ENCODE measurements around the gene DDX11. TPM values are rescaled to one million over a fixed set of nuclear protein-coding genes. Genes with fewer than 3 reads are reported as not detected.
A peak's percentile ranks its signal among the peaks of the same experiment; 100 is the strongest.
"Not testable (repeated sequence)": the region's sequence is repeated elsewhere in the genome, so short reads cannot be mapped to it uniquely, and the experiment has no call there.

The DDX11 gene
- total RNA-seq, 1 donor = 15.9 TPM

DNA sequence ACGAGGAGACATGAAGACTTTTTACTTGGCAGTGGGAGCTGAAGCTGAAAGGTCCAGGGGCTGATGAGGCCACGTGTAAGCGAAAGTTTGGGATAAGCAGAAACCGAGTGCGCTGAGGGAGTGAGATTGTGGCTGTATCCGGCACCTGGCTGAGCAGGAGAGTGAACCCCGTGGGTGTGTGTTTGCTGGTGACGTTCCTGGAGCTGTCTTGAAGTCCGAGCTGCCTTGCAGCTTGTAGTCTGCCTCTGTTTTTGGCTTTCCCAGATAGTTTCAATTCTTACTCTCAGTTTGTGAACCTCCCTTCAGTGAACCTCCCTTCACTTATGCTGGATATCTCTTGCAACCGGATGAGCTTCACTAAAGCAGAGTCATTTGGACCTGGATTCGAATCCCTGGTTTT, 2.5 kb downstream of the DDX11 start:
- not testable (repeated sequence) for H4K20me1 ChIP-seq (ENCODE audit: insufficient read depth, low read length); H3K36me3 ChIP-seq (ENCODE audit: insufficient read depth, low read length); H2AFZ ChIP-seq (ENCODE audit: low read length); H3K4me3 ChIP-seq (ENCODE audit: insufficient read depth, low read length); DNase-seq (ENCODE audit: insufficient read length, low spot score, missing footprints); H3K9me3 ChIP-seq (ENCODE audit: low read depth, low read length); H3K27me3 ChIP-seq (ENCODE audit: insufficient read depth, low read length); H3K4me2 ChIP-seq (ENCODE audit: insufficient read depth, low read length); H3K27ac ChIP-seq (ENCODE audit: low read depth, low read length)
- peaks cover 16% of the 10 kb centered on the region for H3K79me2 ChIP-seq (ENCODE audit: insufficient read depth, low read length)
- H3K4me1 ChIP-seq (ENCODE audit: insufficient read depth, low read length) = peaks cover 14% of the 10 kb centered on the region

DNA sequence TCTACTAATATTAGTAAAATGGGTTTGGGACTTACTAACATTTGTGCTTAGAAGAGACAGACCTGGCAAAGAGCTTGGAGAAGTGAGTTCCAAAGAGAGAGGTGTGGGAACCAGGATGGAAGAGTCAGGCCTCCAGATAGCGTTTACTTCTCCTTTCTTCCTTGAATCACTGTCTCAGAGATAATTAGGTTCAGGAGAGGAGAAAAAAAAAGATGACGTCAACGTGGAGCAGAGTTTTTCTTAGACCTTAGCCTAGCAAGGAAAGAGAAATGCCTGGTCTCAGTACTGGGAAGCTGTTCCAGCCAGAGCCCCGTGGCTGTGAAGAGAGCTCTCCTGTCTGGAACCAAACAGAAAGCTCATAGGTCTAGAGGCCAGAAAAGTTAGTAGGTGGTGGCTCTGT, 3.4 kb downstream of the DDX11 start:
- H3K36me3 ChIP-seq (ENCODE audit: insufficient read depth, low read length); H3K4me2 ChIP-seq (ENCODE audit: insufficient read depth, low read length); H3K4me3 ChIP-seq (ENCODE audit: insufficient read depth, low read length); H3K9me3 ChIP-seq (ENCODE audit: low read depth, low read length); H3K27me3 ChIP-seq (ENCODE audit: insufficient read depth, low read length); H2AFZ ChIP-seq (ENCODE audit: low read length); DNase-seq (ENCODE audit: insufficient read length, low spot score, missing footprints); H3K27ac ChIP-seq (ENCODE audit: low read depth, low read length); H4K20me1 ChIP-seq (ENCODE audit: insufficient read depth, low read length): not testable (repeated sequence)
- peaks cover 17% of the 10 kb centered on the region for H3K79me2 ChIP-seq (ENCODE audit: insufficient read depth, low read length)
- peaks cover 14% of the 10 kb centered on the region for H3K4me1 ChIP-seq (ENCODE audit: insufficient read depth, low read length)

DNA sequence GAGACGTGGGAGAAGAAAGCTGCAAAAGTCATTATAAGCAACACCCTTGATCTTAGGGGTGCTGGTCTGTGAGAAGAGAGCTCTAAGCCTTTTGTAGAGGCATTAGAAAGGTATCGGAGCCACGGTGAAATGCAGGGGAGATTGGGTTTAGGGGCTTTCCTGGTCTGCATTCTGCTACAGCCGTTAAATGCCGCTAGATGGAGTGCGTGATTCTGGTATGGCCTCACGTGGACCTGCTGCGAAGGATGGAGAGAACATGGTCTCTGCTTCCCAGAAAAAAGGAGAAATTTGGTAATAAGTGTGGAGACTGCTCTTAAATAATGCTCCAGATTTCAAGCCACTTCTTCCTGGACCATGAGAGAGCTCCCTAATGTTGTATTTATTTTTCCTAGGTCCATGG, 4.3 kb downstream of the DDX11 start:
- not testable (repeated sequence) for H3K4me3 ChIP-seq (ENCODE audit: insufficient read depth, low read length); H4K20me1 ChIP-seq (ENCODE audit: insufficient read depth, low read length); H3K9me3 ChIP-seq (ENCODE audit: low read depth, low read length); H3K36me3 ChIP-seq (ENCODE audit: insufficient read depth, low read length); H3K27me3 ChIP-seq (ENCODE audit: insufficient read depth, low read length)
- Histone ChIP-seq H3K27ac (ENCODE audit: low read depth, low read length) (peak overlapping the region; percentile 78), H2AFZ (ENCODE audit: low read length) (peak overlapping the region; percentile 77), H3K4me1 (ENCODE audit: insufficient read depth, low read length) (peaks cover 14% of the 10 kb centered on the region), H3K79me2 (ENCODE audit: insufficient read depth, low read length) (peaks cover 17% of the 10 kb centered on the region), H3K4me2 (ENCODE audit: insufficient read depth, low read length) (peak overlapping the region; percentile 70)
- peak; percentile 80 for DNase-seq (ENCODE audit: insufficient read length, low spot score, missing footprints)

DNA sequence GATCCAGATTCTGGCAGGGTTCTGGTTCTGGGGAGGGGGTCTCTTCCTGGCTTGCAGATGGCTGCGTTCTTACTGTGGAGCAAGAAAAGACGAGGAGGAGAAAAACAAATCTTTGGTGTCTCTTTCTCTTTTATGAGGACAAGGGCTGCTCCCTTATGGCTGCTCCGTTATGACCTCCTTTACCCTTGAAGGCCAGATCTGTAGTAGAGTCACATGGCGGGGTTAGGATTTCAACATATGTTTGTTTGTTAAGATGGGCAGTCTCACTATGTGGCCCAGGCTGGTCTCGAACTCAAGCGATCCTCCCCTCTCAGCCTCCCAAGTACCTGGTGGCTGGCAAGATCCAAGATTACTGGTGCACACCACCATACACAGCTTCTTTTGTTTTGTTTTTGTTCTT, 5.8 kb downstream of the DDX11 start:
- not testable (repeated sequence) for DNase-seq (ENCODE audit: insufficient read length, low spot score, missing footprints); H3K4me2 ChIP-seq (ENCODE audit: insufficient read depth, low read length); H3K4me3 ChIP-seq (ENCODE audit: insufficient read depth, low read length); H3K27me3 ChIP-seq (ENCODE audit: insufficient read depth, low read length); H2AFZ ChIP-seq (ENCODE audit: low read length); H4K20me1 ChIP-seq (ENCODE audit: insufficient read depth, low read length); H3K36me3 ChIP-seq (ENCODE audit: insufficient read depth, low read length); H3K27ac ChIP-seq (ENCODE audit: low read depth, low read length); H3K9me3 ChIP-seq (ENCODE audit: low read depth, low read length)
- Histone ChIP-seq H3K79me2 (ENCODE audit: insufficient read depth, low read length) (peaks cover 17% of the 10 kb centered on the region), H3K4me1 (ENCODE audit: insufficient read depth, low read length) (peaks cover 12% of the 10 kb centered on the region)

DNA sequence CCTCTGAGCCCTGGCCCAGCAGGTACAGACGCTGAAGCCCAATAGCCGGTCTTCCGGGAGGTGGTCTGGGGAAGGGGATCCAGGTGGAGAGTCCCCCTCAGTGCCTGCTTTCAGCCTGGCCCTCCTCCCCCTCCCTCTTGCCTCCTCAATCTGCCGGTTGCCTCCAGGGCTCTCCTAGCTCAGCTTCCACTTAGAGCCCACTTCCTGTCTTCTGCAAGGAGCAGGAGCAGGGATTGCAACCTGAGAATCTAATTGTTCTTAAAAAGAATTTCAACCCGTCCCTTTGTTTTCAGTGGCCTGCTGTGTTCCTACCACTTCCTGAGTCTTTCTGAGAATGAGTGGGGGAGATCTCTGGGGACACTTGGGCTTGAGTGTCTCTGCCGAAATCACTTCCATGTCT, 6.6 kb downstream of the DDX11 start:
- peak overlapping the region; percentile 51 for H2AFZ ChIP-seq (ENCODE audit: low read length)
- H3K4me3 ChIP-seq (ENCODE audit: insufficient read depth, low read length); H4K20me1 ChIP-seq (ENCODE audit: insufficient read depth, low read length); DNase-seq (ENCODE audit: insufficient read length, low spot score, missing footprints); H3K27ac ChIP-seq (ENCODE audit: low read depth, low read length); H3K36me3 ChIP-seq (ENCODE audit: insufficient read depth, low read length); H3K4me2 ChIP-seq (ENCODE audit: insufficient read depth, low read length); H3K27me3 ChIP-seq (ENCODE audit: insufficient read depth, low read length); H3K4me1 ChIP-seq (ENCODE audit: insufficient read depth, low read length); H3K9me3 ChIP-seq (ENCODE audit: low read depth, low read length): not testable (repeated sequence)
- H3K79me2 ChIP-seq (ENCODE audit: insufficient read depth, low read length) = peaks cover 15% of the 10 kb centered on the region

DNA sequence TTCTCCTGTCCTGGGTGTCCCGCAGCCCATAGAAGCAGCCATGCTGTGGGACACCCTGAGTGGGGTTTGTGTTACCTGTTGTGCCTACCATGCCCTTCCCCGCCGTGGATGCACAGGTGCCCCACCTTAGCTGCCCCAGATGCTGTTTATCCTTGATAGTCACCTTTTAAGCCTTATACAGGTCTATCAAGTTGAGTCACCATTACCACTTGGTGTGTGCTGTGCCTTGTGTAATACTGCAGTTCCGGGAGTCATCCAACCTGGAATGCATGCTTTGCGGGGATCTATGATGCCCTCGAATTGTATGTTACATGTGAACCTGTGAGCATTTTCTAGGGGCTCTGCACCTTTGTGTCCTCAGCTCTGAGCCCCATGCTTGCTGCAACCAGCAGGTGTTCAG, 7.6 kb downstream of the DDX11 start:
- H3K36me3 ChIP-seq (ENCODE audit: insufficient read depth, low read length); H3K27ac ChIP-seq (ENCODE audit: low read depth, low read length); H3K4me1 ChIP-seq (ENCODE audit: insufficient read depth, low read length); H3K4me3 ChIP-seq (ENCODE audit: insufficient read depth, low read length); H3K79me2 ChIP-seq (ENCODE audit: insufficient read depth, low read length); H4K20me1 ChIP-seq (ENCODE audit: insufficient read depth, low read length); H3K27me3 ChIP-seq (ENCODE audit: insufficient read depth, low read length); H3K4me2 ChIP-seq (ENCODE audit: insufficient read depth, low read length); H3K9me3 ChIP-seq (ENCODE audit: low read depth, low read length); H2AFZ ChIP-seq (ENCODE audit: low read length): not testable (repeated sequence)
- DNase-seq (ENCODE audit: insufficient read length, low spot score, missing footprints) = peak; percentile 29

DNA sequence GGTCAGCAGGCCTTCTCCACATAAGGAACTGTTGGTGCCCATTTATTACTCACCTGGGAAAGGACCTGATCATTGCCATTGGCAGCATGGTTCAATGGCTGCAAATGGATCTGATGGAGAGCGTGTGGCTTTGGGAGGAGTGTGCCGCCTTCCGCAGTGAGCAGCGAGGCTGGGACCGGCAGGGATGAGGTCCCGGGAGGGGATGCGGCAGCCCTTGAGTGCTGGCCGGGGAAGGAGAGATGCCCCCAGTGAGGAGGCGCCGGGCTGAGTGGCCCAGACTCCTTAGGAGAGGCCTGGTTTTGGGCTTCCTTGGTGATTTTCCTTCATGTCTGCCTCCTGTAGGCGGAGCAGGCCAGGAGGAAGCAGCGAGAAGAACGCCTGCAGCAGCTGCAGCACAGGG, 10.6 kb downstream of the DDX11 start:
- not testable (repeated sequence) for H3K36me3 ChIP-seq (ENCODE audit: insufficient read depth, low read length); H4K20me1 ChIP-seq (ENCODE audit: insufficient read depth, low read length); DNase-seq (ENCODE audit: insufficient read length, low spot score, missing footprints); H3K4me3 ChIP-seq (ENCODE audit: insufficient read depth, low read length); H3K79me2 ChIP-seq (ENCODE audit: insufficient read depth, low read length); H3K9me3 ChIP-seq (ENCODE audit: low read depth, low read length); H2AFZ ChIP-seq (ENCODE audit: low read length); H3K4me2 ChIP-seq (ENCODE audit: insufficient read depth, low read length); H3K4me1 ChIP-seq (ENCODE audit: insufficient read depth, low read length); H3K27ac ChIP-seq (ENCODE audit: low read depth, low read length); H3K27me3 ChIP-seq (ENCODE audit: insufficient read depth, low read length)

DNA sequence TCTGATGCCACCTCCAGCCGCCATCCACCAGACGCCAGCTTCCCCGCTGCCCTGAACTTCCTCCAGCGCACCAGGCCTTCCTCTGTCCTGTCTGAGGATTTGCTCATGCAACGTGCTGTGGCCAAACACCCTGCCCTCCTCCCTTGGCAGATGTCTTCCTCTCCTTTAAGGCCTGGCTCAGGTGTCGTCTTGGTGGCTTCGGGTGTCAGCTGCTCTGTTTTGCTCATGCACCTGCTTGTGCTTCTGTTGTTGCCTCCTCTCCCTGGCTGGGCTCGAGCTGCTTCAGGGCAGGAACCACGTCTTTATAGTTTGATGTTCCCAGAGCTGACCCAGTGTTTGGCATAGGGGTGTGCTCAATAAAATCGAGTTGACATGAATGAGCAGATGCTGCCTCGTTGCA, 12.4 kb downstream of the DDX11 start:
- not testable (repeated sequence) for H3K79me2 ChIP-seq (ENCODE audit: insufficient read depth, low read length); DNase-seq (ENCODE audit: insufficient read length, low spot score, missing footprints); H3K4me3 ChIP-seq (ENCODE audit: insufficient read depth, low read length); H3K4me1 ChIP-seq (ENCODE audit: insufficient read depth, low read length); H3K27ac ChIP-seq (ENCODE audit: low read depth, low read length); H3K4me2 ChIP-seq (ENCODE audit: insufficient read depth, low read length); H3K27me3 ChIP-seq (ENCODE audit: insufficient read depth, low read length); H2AFZ ChIP-seq (ENCODE audit: low read length); H4K20me1 ChIP-seq (ENCODE audit: insufficient read depth, low read length); H3K9me3 ChIP-seq (ENCODE audit: low read depth, low read length); H3K36me3 ChIP-seq (ENCODE audit: insufficient read depth, low read length)

DNA sequence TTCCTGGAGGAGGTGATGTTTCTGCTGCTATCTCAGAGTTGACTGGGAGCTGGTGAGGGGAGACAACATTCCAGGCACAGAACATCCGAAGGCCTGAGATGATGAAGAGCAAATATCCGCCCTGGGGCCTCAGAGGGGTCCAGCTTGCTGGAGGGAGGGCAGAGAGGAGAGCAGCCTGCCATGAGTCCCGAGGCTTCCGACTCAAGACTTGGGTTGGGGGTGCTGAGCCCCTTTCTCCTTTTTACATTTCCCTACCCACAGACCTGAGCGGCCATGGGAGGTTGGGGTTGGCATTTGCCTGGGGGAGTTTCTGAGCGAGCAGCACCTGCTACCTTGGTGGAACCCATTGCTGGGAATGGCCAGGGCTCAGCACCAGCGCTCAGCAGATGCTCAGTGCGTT, 13.8 kb downstream of the DDX11 start:
- not testable (repeated sequence) for H3K27ac ChIP-seq (ENCODE audit: low read depth, low read length); H3K79me2 ChIP-seq (ENCODE audit: insufficient read depth, low read length); H3K36me3 ChIP-seq (ENCODE audit: insufficient read depth, low read length); H2AFZ ChIP-seq (ENCODE audit: low read length); H3K9me3 ChIP-seq (ENCODE audit: low read depth, low read length); H4K20me1 ChIP-seq (ENCODE audit: insufficient read depth, low read length); H3K4me2 ChIP-seq (ENCODE audit: insufficient read depth, low read length); H3K4me3 ChIP-seq (ENCODE audit: insufficient read depth, low read length); H3K27me3 ChIP-seq (ENCODE audit: insufficient read depth, low read length); H3K4me1 ChIP-seq (ENCODE audit: insufficient read depth, low read length)
- DNase-seq (ENCODE audit: insufficient read length, low spot score, missing footprints) = peak; percentile 6
